ENCODE results near the gene GSTP1. TPM values are rescaled to one million over a fixed set of nuclear protein-coding genes. Genes with fewer than 3 reads are reported as not detected.

GSTP1 gene
- total RNA-seq, 3 donors from 2014 or later: 363 to 446 (median 421) TPM

DNA sequence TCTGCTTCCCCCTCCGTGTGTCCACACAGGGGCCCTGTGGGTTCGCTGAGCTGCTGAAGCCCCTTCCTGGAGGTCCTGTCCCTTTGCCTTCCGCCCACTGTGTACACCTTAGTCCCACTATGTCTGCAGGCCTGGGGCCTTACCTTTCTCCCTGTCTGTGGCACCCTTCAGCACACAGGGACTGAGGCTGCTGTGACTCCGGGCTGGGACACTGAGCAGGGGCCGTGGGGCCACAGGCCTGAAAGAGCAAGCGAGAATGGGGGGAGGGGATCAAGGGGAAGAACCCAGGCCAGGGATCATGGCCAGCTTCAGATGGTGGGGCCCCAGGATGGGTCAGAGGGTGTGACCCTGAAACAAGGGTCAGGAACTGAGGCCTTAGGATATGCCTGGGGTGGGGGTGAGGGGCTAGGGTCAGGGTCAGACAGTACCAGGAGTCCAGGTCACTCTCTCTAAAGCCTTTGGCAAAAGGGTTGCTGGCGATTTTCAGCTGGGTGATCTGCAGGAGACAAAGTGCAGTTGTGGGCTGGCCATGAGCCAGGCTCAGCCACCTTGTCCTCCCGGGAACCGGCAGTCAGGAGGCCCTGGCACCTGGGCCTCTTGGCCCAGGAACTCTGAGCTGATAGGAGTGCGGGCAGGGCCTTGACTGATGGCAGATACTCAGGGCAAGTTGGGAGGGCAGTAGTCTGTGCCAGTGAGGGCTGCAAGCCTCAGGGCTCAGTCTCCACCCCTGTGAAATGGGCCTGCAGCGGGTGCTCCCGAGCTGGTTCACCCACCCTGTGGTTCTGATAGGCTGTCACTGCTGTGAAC lies 48.8 kb downstream of the GSTP1 start:
- ATAC-seq (no peak), DNase-seq (no peak)
- Mint-ChIP-seq H3K27me3 (ENCODE audit: low read depth) (no peaks in the 10 kb centered on the region), H3K36me3 (ENCODE audit: insufficient read depth) (no peaks in the 10 kb centered on the region), H3K4me3 (peak overlapping the region; percentile 51), H3K4me1 (ENCODE audit: low read depth) (peaks cover 6% of the 10 kb centered on the region), H3K9me3 (no peaks in the 10 kb centered on the region)

GRCh38 chr11:67632982-67633755 lies 49.6 kb downstream of the GSTP1 start:
- Mint-ChIP-seq H3K36me3 (ENCODE audit: insufficient read depth) (no peaks in the 10 kb centered on the region), H3K27me3 (ENCODE audit: low read depth) (no peaks in the 10 kb centered on the region), H3K4me3 (no peak overlapping the region), H3K9me3 (no peaks in the 10 kb centered on the region), H3K4me1 (ENCODE audit: low read depth) (peaks cover 6% of the 10 kb centered on the region)
- DNase-seq: no peak
- no peak for ATAC-seq

- no peaks in the 10 kb centered on the region for H3K27me3 Mint-ChIP-seq (ENCODE audit: low read depth)
- no peaks in the 10 kb centered on the region for H3K36me3 Mint-ChIP-seq (ENCODE audit: insufficient read depth)
- DNase-seq (no peak), ATAC-seq (no peak)
- no peak overlapping the region for H3K4me3 Mint-ChIP-seq
- H3K9me3 Mint-ChIP-seq: no peaks in the 10 kb centered on the region
- peaks cover 6% of the 10 kb centered on the region for H3K4me1 Mint-ChIP-seq (ENCODE audit: low read depth)
Observed at GRCh38 chr11:67633758-67634365, 50.2 kb downstream of the GSTP1 start.

- Mint-ChIP-seq H3K36me3 (ENCODE audit: insufficient read depth) (no peaks in the 10 kb centered on the region), H3K9me3 (no peaks in the 10 kb centered on the region), H3K27me3 (ENCODE audit: low read depth) (no peaks in the 10 kb centered on the region), H3K4me1 (ENCODE audit: low read depth) (peaks cover 6% of the 10 kb centered on the region), H3K4me3 (no peak overlapping the region)
- no peak for DNase-seq
- no peak for ATAC-seq
Observed at GRCh38 chr11:67634366-67635230, 51.0 kb downstream of the GSTP1 start.

- DNase-seq (no peak), ATAC-seq (no peak)
- Mint-ChIP-seq H3K4me3 (no peak overlapping the region), H3K27me3 (ENCODE audit: low read depth) (no peaks in the 10 kb centered on the region), H3K36me3 (ENCODE audit: insufficient read depth) (no peaks in the 10 kb centered on the region), H3K9me3 (no peaks in the 10 kb centered on the region), H3K4me1 (ENCODE audit: low read depth) (peaks cover 6% of the 10 kb centered on the region)
Observed at GRCh38 chr11:67635231-67635521, 51.6 kb downstream of the GSTP1 start.

Other genes with a start within 250 kb of the GSTP1 start
- gene POLD4, start 230.3 kb upstream of the GSTP1 start, total RNA-seq: 10 to 100 TPM; 16.4 to 23.8 (median 22.0) TPM
- gene CLCF1, start 210.2 kb upstream of the GSTP1 start, total RNA-seq: 1 to 10 TPM in 2 of 3 donors, under 1 TPM in 1; 0.56 to 1.5 (median 1.4) TPM
- gene RAD9A, start 191.8 kb upstream of the GSTP1 start, total RNA-seq: 10 to 100 TPM; 36.2 to 40.0 (median 36.2) TPM
- 100 to 1,000 TPM; 262 to 265 (median 264) TPM for gene PPP1CA, start 182.0 kb upstream of the GSTP1 start, total RNA-seq
- 10 to 100 TPM; 63.5 to 90.1 (median 68.5) TPM for gene TBC1D10C, start 179.7 kb upstream of the GSTP1 start, total RNA-seq
- gene CARNS1, start 168.1 kb upstream of the GSTP1 start, total RNA-seq: 1 to 10 TPM; 1.4 to 2.2 (median 1.5) TPM
- 10 to 100 TPM; 90.3 to 97.2 (median 92.7) TPM for gene RPS6KB2, start 155.3 kb upstream of the GSTP1 start, total RNA-seq
- 100 to 1,000 TPM in 2 of 3 donors, 10 to 100 TPM in 1; 61.5 to 114 (median 108) TPM for gene PTPRCAP, start 146.1 kb upstream of the GSTP1 start, total RNA-seq
- 100 to 1,000 TPM in 2 of 3 donors, 10 to 100 TPM in 1; 97.5 to 139 (median 114) TPM for gene CORO1B, start 140.3 kb upstream of the GSTP1 start, total RNA-seq
- gene GPR152, start 131.1 kb upstream of the GSTP1 start, total RNA-seq: not detected
- gene CABP4, start 128.5 kb upstream of the GSTP1 start, total RNA-seq: 1 to 10 TPM in 2 of 3 donors, under 1 TPM in 1; 0.48 to 1.5 (median 1.1) TPM
- 10 to 100 TPM; 31.1 to 36.3 (median 32.9) TPM for gene TMEM134, start 114.6 kb upstream of the GSTP1 start, total RNA-seq
- 100 to 1,000 TPM; 156 to 183 (median 166) TPM for gene AIP, start 100.8 kb upstream of the GSTP1 start, total RNA-seq
- gene PITPNM1, start 78.4 kb upstream of the GSTP1 start, total RNA-seq: 100 to 1,000 TPM in 1 of 3 donors, 10 to 100 TPM in 2; 88.8 to 118 (median 96.4) TPM
- gene CDK2AP2, start 75.7 kb upstream of the GSTP1 start, total RNA-seq: 10 to 100 TPM; 79.1 to 89.1 (median 86.2) TPM
- gene CABP2, start 60.4 kb upstream of the GSTP1 start, total RNA-seq: not detected
- 100 to 1,000 TPM; 338 to 353 (median 350) TPM for gene NDUFV1, start 23.1 kb downstream of the GSTP1 start, total RNA-seq
- 10 to 100 TPM; 10.2 to 14.4 (median 12.6) TPM for gene NUDT8, start 46.1 kb downstream of the GSTP1 start, total RNA-seq
- gene TBX10, start 56.0 kb downstream of the GSTP1 start, total RNA-seq: not detected
- gene ACY3, start 66.9 kb downstream of the GSTP1 start, total RNA-seq: under 1 TPM in 1 of 3 donors, not detected in 2; 0.37 TPM
- gene ALDH3B2, start 90.8 kb downstream of the GSTP1 start, total RNA-seq: not detected

All from activated T-cell treated with anti-CD3 and anti-CD28 coated beads, Interleukin-2, amount 50 U/mL, for 4 hours (primary cell).